IMR-90 (cell line): ENCODE measurements around the gene DLG5.

Source experiments
- BHLHE40 ChIP-seq: fragments of 150-350 bp; IDR thresholded peaks from 2 replicates; pipeline ENCODE4 v1.6.1; 2016; ENCODE audit warnings: mild to moderate bottlenecking, low read depth, low read length
- CEBPB ChIP-seq: IDR thresholded peaks from 2 replicates; pipeline ENCODE4 v1.6.1; 2012; ENCODE audit warnings: low read depth, low read length, improper control_type of control experiment
- CTCF ChIP-seq: conservative IDR thresholded peaks from 2 replicates; pipeline ENCODE4 v1.5.1; 2012; ENCODE audit warnings: mild to moderate bottlenecking, low read depth, low read length, improper control_type of control experiment
- MXI1 ChIP-seq: IDR thresholded peaks from 2 replicates; pipeline ENCODE4 v1.6.1; 2012; ENCODE audit warnings: low read depth, mild to moderate bottlenecking, low read length, moderate library complexity, borderline replicate concordance
- POLR2A ChIP-seq: IDR thresholded peaks from 2 replicates; pipeline ENCODE4 v1.6.1; 2012; ENCODE audit warnings: mild to moderate bottlenecking, low read depth, low read length
- RAD21 ChIP-seq: IDR thresholded peaks from 2 replicates; pipeline ENCODE4 v1.6.1; 2012; ENCODE audit warnings: low read length, improper control_type of control experiment
- RCOR1 ChIP-seq: IDR thresholded peaks from 2 replicates; pipeline ENCODE4 v1.6.1; 2012; ENCODE audit warnings: mild to moderate bottlenecking, low read length, improper control_type of control experiment; ENCODE audit not compliant: insufficient replicate concordance
- RFX5 ChIP-seq: IDR thresholded peaks from 2 replicates; pipeline ENCODE4 v1.8.0; 2012; ENCODE audit warnings: low read depth, mild to moderate bottlenecking, low read length, moderate library complexity
- USF2 ChIP-seq: fragments of 150-350 bp; IDR thresholded peaks from 2 replicates; pipeline ENCODE4 v1.6.1; 2017; ENCODE audit warnings: mild to moderate bottlenecking, antibody characterized with exemption, low read length, low read depth

- no peak for TF ChIP-seq CTCF
- no peak for TF ChIP-seq MXI1
- no peak for TF ChIP-seq CEBPB
- TF ChIP-seq BHLHE40 = no peak
- no peak for TF ChIP-seq POLR2A
- no peak for TF ChIP-seq RCOR1
- TF ChIP-seq RAD21 = no peak
- no peak for TF ChIP-seq RFX5
- no peak for TF ChIP-seq USF2
These were observed 107.1 kb downstream of the DLG5 start for GRCh38 chr10:77819210-77820112.
